ENCODE results near the gene GSTO2.

The GSTO2 gene

GRCh38 chr10:104277785-104278184 is 8.8 kb downstream of the GSTO2 start:
- Histone ChIP-seq H3K4me2 (ENCODE audit: insufficient read depth, low read length) (no peak overlapping the region), H3K4me3 (ENCODE audit: low read depth in 1 of 2, low read length in 2 of 2) (no peak overlapping the region), H4K20me1 (ENCODE audit: insufficient read depth, low read length) (no peaks in the 10 kb centered on the region), H3K9ac (ENCODE audit: low read depth, low read length) (no peak overlapping the region), H2AFZ (ENCODE audit: low read depth, low read length) (no peak overlapping the region), H3K4me1 (ENCODE audit: insufficient read depth, low read length) (no peaks in the 10 kb centered on the region), H3K9me3 (ENCODE audit: insufficient read depth, low read length, severe bottlenecking) (no peaks in the 10 kb centered on the region), H3K36me3 (ENCODE audit: insufficient read depth, low read length) (no peaks in the 10 kb centered on the region), H3K27me3 (ENCODE audit: insufficient read depth, low read length, poor library complexity) (peaks cover 21% of the 10 kb centered on the region), H3K79me2 (ENCODE audit: insufficient read depth, low read length) (no peaks in the 10 kb centered on the region), H3K27ac (ENCODE audit: low read length) (no peak overlapping the region)
- ATAC-seq (ENCODE audit: insufficient read depth, low read depth) (no peak), DNase-seq (no peak)
- TF ChIP-seq EZH2 (IDR thresholded peaks at IDR 0.05; ENCODE audit: borderline replicate concordance, low read depth, low read length, severe bottlenecking), result no peak
- TF ChIP-seq CTCF (IDR thresholded peaks at IDR 0.05; ENCODE audit: borderline replicate concordance, extremely low read depth, low read length, poor library complexity, severe bottlenecking), result no peak

DNA sequence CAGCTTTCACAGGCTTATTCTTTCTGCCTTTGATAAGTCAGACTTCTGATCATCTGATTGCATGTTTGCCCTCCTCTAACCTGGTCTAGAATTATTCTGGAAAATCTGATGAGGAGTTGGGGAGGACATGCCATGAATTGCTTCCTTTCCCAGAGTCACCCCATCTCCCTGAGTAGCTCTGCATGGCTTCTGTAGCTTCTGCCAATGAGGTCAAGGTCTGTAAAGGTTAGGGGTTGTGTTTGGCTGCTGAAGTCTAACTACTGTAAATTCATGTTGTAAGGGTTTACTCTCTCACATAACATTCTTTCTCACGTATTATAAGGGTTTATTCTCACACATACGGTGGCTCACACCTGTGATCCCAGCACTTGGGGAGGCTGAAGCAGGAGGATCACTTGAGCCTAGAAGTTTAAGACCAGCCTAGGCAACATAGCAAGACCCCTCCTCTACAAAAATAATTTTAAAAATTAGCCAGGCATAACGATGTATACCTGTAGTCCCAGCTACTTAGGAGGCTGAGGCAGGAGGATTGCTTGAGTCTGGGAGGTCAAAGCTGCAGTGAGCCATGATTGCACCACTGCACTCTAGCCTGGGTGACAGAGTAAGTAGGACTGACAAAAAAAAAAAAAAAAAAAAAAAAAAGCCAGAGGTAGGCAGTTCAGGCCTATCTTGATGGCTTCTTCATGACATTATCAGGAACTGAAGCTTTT is 10.7 kb downstream of the GSTO2 start:
- Histone ChIP-seq H3K27ac (ENCODE audit: low read length) (no peak overlapping the region), H3K9ac (ENCODE audit: low read depth, low read length) (no peak overlapping the region)

DNA sequence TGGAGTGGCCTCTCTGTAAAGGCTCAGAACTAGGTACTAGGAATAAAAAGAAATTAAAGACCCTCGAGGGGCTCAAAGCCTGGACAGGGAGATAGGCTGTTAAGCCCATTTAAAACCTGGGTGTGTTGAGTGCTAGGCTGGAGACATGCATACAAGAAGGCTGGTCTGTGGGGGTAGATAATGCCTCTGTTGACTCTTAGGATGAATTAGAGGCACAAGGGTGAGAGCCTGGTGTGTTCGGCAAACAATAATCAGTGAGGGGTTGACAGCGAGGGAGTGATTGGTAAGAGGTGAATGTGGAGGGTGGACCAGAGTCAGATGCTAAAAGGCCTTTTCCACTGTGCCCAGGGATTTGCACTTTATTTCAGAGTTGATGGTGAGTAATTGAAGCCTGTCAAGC is 12.7 kb downstream of the GSTO2 start:
- Histone ChIP-seq H3K4me2 (ENCODE audit: insufficient read depth, low read length) (no peak overlapping the region), H3K4me1 (ENCODE audit: insufficient read depth, low read length) (no peaks in the 10 kb centered on the region), H4K20me1 (ENCODE audit: insufficient read depth, low read length) (no peaks in the 10 kb centered on the region), H3K9ac (ENCODE audit: low read depth, low read length) (no peak overlapping the region), H3K4me3 (ENCODE audit: low read depth in 1 of 2, low read length in 2 of 2) (no peak overlapping the region), H3K36me3 (ENCODE audit: insufficient read depth, low read length) (no peaks in the 10 kb centered on the region), H3K27ac (ENCODE audit: low read length) (no peak overlapping the region), H3K27me3 (ENCODE audit: insufficient read depth, low read length, poor library complexity) (peaks cover 10% of the 10 kb centered on the region), H2AFZ (ENCODE audit: low read depth, low read length) (no peak overlapping the region), H3K9me3 (ENCODE audit: insufficient read depth, low read length, severe bottlenecking) (no peaks in the 10 kb centered on the region), H3K79me2 (ENCODE audit: insufficient read depth, low read length) (no peaks in the 10 kb centered on the region)
- ATAC-seq (ENCODE audit: insufficient read depth, low read depth), result no peak
- no peak for TF ChIP-seq EZH2 (IDR thresholded peaks at IDR 0.05; ENCODE audit: borderline replicate concordance, low read depth, low read length, severe bottlenecking)
- TF ChIP-seq CTCF (IDR thresholded peaks at IDR 0.05; ENCODE audit: borderline replicate concordance, extremely low read depth, low read length, poor library complexity, severe bottlenecking), result no peak
- no peak for DNase-seq

More for the DNA sequence above, 10.7 kb downstream of the GSTO2 start:
- H3K9me3 ChIP-seq (ENCODE audit: insufficient read depth, low read length, severe bottlenecking), result no peaks in the 10 kb centered on the region
- no peaks in the 10 kb centered on the region for H3K4me1 ChIP-seq (ENCODE audit: insufficient read depth, low read length)
- no peaks in the 10 kb centered on the region for H3K79me2 ChIP-seq (ENCODE audit: insufficient read depth, low read length)
- H2AFZ ChIP-seq (ENCODE audit: low read depth, low read length), result no peak overlapping the region
- H3K4me2 ChIP-seq (ENCODE audit: insufficient read depth, low read length), result no peak overlapping the region
- H4K20me1 ChIP-seq (ENCODE audit: insufficient read depth, low read length), result no peaks in the 10 kb centered on the region
- H3K36me3 ChIP-seq (ENCODE audit: insufficient read depth, low read length), result no peaks in the 10 kb centered on the region
- ATAC-seq (ENCODE audit: insufficient read depth, low read depth) (no peak), DNase-seq (no peak)
- H3K4me3 ChIP-seq (ENCODE audit: low read depth in 1 of 2, low read length in 2 of 2), result no peak overlapping the region
- H3K27me3 ChIP-seq (ENCODE audit: insufficient read depth, low read length, poor library complexity), result peaks cover 14% of the 10 kb centered on the region
- TF ChIP-seq EZH2 (IDR thresholded peaks at IDR 0.05; ENCODE audit: borderline replicate concordance, low read depth, low read length, severe bottlenecking), result no peak
- TF ChIP-seq CTCF (IDR thresholded peaks at IDR 0.05; ENCODE audit: borderline replicate concordance, extremely low read depth, low read length, poor library complexity, severe bottlenecking), result no peak
